ENCODE measurements around the gene LPAR2. TPM values are rescaled to one million over a fixed set of nuclear protein-coding genes. Genes with fewer than 3 reads are reported as not detected.

LPAR2 gene
- total and polyA plus RNA-seq, 2 of the 13 experiments (the other 11 are each of a cell fraction or from before 2014, with no cell fraction given): 0.86 to 3.6 TPM

DNA sequence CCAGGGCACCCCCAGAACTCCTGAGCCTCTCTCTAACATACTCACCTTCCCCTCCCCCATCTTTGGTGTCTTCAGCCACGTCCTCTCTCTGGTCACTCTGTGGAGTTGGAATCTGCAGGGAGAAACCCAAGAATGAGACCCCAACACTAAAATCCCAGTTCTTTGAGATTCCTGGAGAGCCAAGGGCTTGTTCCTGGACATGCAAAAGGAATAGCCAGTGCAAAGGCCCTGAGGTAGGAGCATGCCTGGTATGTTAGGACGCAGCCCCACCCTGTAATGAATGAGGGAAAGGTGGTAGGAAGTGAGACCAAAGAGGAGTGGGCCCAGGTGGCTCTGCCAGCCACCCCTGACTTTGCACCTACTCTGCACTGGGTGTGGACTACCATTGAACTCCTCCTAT lies 2.4 kb upstream of the LPAR2 start:
- POLR2A ChIA-PET: no interaction called here
- no peaks in the 10 kb centered on the region for H4K20me1 ChIP-seq (ENCODE audit: insufficient read depth, low read length)
- TF ChIP-seq, protein P1, sequence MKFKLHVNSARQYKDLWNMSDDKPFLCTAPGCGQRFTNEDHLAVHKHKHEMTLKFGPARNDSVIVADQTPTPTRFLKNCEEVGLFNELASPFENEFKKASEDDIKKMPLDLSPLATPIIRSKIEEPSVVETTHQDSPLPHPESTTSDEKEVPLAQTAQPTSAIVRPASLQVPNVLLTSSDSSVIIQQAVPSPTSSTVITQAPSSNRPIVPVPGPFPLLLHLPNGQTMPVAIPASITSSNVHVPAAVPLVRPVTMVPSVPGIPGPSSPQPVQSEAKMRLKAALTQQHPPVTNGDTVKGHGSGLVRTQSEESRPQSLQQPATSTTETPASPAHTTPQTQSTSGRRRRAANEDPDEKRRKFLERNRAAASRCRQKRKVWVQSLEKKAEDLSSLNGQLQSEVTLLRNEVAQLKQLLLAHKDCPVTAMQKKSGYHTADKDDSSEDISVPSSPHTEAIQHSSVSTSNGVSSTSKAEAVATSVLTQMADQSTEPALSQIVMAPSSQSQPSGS (CRISPR knock-in tag; IDR thresholded peaks at IDR 0.05): no peak
- TF ChIP-seq ZNF230 (CRISPR knock-in tag; IDR thresholded peaks at IDR 0.05) (no peak), CEBPB (IDR thresholded peaks at IDR 0.05; ENCODE audit: borderline replicate concordance, low read depth, low read length) (no peak), ZNF317 (CRISPR knock-in tag; IDR thresholded peaks at IDR 0.05) (no peak), ZNF713 (CRISPR knock-in tag; IDR thresholded peaks at IDR 0.05) (no peak), SATB2 (CRISPR knock-in tag; IDR thresholded peaks at IDR 0.05) (no peak), ZNF33B (CRISPR knock-in tag; IDR thresholded peaks at IDR 0.05) (no peak), IKZF1 (IDR thresholded peaks at IDR 0.05) (no peak), EP300 (IDR thresholded peaks at IDR 0.05; ENCODE audit: low read depth in 2 of 2, low read length in 2 of 2) (no peak), EP300 (CRISPR knock-in tag; IDR thresholded peaks at IDR 0.05; ENCODE audit: borderline replicate concordance) (no peak), ZNF24 (IDR thresholded peaks at IDR 0.05) (no peak)
- TF ChIP-seq, protein P2, sequence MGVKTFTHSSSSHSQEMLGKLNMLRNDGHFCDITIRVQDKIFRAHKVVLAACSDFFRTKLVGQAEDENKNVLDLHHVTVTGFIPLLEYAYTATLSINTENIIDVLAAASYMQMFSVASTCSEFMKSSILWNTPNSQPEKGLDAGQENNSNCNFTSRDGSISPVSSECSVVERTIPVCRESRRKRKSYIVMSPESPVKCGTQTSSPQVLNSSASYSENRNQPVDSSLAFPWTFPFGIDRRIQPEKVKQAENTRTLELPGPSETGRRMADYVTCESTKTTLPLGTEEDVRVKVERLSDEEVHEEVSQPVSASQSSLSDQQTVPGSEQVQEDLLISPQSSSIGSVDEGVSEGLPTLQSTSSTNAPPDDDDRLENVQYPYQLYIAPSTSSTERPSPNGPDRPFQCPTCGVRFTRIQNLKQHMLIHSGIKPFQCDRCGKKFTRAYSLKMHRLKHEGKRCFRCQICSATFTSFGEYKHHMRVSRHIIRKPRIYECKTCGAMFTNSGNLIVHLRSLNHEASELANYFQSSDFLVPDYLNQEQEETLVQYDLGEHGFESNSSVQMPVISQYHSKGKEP (CRISPR knock-in tag; IDR thresholded peaks at IDR 0.05): no peak
- TF ChIP-seq, protein P3, sequence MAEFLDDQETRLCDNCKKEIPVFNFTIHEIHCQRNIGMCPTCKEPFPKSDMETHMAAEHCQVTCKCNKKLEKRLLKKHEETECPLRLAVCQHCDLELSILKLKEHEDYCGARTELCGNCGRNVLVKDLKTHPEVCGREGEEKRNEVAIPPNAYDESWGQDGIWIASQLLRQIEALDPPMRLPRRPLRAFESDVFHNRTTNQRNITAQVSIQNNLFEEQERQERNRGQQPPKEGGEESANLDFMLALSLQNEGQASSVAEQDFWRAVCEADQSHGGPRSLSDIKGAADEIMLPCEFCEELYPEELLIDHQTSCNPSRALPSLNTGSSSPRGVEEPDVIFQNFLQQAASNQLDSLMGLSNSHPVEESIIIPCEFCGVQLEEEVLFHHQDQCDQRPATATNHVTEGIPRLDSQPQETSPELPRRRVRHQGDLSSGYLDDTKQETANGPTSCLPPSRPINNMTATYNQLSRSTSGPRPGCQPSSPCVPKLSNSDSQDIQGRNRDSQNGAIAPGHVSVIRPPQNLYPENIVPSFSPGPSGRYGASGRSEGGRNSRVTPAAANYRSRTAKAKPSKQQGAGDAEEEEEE (CRISPR knock-in tag; IDR thresholded peaks at IDR 0.05; ENCODE audit: borderline replicate concordance): no peak
- TF ChIP-seq, protein P4, sequence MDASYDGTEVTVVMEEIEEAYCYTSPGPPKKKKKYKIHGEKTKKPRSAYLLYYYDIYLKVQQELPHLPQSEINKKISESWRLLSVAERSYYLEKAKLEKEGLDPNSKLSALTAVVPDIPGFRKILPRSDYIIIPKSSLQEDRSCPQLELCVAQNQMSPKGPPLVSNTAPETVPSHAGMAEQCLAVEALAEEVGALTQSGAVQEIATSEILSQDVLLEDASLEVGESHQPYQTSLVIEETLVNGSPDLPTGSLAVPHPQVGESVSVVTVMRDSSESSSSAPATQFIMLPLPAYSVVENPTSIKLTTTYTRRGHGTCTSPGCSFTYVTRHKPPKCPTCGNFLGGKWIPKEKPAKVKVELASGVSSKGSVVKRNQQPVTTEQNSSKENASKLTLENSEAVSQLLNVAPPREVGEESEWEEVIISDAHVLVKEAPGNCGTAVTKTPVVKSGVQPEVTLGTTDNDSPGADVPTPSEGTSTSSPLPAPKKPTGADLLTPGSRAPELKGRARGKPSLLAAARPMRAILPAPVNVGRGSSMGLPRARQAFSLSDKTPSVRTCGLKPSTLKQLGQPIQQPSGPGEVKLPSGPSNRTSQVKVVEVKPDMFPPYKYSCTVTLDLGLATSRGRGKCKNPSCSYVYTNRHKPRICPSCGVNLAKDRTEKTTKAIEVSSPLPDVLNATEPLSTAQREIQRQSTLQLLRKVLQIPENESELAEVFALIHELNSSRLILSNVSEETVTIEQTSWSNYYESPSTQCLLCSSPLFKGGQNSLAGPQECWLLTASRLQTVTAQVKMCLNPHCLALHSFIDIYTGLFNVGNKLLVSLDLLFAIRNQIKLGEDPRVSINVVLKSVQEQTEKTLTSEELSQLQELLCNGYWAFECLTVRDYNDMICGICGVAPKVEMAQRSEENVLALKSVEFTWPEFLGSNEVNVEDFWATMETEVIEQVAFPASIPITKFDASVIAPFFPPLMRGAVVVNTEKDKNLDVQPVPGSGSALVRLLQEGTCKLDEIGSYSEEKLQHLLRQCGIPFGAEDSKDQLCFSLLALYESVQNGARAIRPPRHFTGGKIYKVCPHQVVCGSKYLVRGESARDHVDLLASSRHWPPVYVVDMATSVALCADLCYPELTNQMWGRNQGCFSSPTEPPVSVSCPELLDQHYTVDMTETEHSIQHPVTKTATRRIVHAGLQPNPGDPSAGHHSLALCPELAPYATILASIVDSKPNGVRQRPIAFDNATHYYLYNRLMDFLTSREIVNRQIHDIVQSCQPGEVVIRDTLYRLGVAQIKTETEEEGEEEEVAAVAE (CRISPR knock-in tag; IDR thresholded peaks at IDR 0.05; ENCODE audit: borderline replicate concordance): no peak
- TF ChIP-seq, protein P5, sequence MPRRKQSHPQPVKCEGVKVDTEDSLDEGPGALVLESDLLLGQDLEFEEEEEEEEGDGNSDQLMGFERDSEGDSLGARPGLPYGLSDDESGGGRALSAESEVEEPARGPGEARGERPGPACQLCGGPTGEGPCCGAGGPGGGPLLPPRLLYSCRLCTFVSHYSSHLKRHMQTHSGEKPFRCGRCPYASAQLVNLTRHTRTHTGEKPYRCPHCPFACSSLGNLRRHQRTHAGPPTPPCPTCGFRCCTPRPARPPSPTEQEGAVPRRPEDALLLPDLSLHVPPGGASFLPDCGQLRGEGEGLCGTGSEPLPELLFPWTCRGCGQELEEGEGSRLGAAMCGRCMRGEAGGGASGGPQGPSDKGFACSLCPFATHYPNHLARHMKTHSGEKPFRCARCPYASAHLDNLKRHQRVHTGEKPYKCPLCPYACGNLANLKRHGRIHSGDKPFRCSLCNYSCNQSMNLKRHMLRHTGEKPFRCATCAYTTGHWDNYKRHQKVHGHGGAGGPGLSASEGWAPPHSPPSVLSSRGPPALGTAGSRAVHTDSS (CRISPR knock-in tag; conservative IDR thresholded peaks at IDR 0.05): no peak

More for the DNA sequence above, 2.4 kb upstream of the LPAR2 start:
- DNase-seq (ENCODE audit: low spot score) (no peak), FAIRE-seq (no peak), ATAC-seq (no peak)
- H3K4me2 ChIP-seq (ENCODE audit: low read depth, low read length): no peak overlapping the region
- H3K9ac ChIP-seq (ENCODE audit: insufficient read depth, low read depth, low read length): no peak overlapping the region
- 90% methylated on average over 2 of the region's 2 CpGs for WGBS (ENCODE audit: low lambda C conversion rate)
- CTCF ChIA-PET (ENCODE audit: low intra/inter-chr PET ratio, low total read pairs): no interaction called here
- H2AFZ ChIP-seq (ENCODE audit: low read length): no peak overlapping the region
- no peaks in the 10 kb centered on the region for H3K79me2 ChIP-seq (ENCODE audit: insufficient read depth, low read length)
- H3K27ac ChIP-seq (ENCODE audit: extremely low read length, insufficient read depth, low read length): no peak overlapping the region
- no peaks in the 10 kb centered on the region for H3K36me3 ChIP-seq (replicated peaks in 1 of 2; ENCODE audit: control insufficient read depth in 1 of 2, insufficient read depth in 2 of 2, low read length in 2 of 2)
- in situ Hi-C loops (cut with HindIII; ENCODE audit: extremely low pct_ligation_motif_present, low pct_unique_long_range_greater_than_20kb) (no loop called here), intact Hi-C loops (cut with micrococcal nuclease; ENCODE audit: unreplicated experiment) (no loop called here)
- no peaks in the 10 kb centered on the region for H3K9me3 ChIP-seq (ENCODE audit: low read length)
- no peaks in the 10 kb centered on the region for H3K4me1 ChIP-seq (ENCODE audit: insufficient read depth, low read length)
- H3K27me3 ChIP-seq (ENCODE audit: control insufficient read depth in 1 of 2, insufficient read depth in 2 of 2, low read length in 2 of 2): no peaks in the 10 kb centered on the region
- BruUV-seq (replicated peaks): no TSS peak
- H3K4me3 ChIP-seq (replicated peaks in 1 of 3; ENCODE audit: insufficient read depth in 1 of 3, low read depth in 2 of 3, low read length in 3 of 3): no peak overlapping the region

All from HepG2 (cell line).